Esophagus muscularis mucosa (tissue), 4 donors: Measurements from ENCODE around the gene BICD1.

ENCODE experiments used
- CTCF ChIP-seq, 3 experiments: fragments of 200-600 bp in 2 of 3; fragments of 450-650 bp in 1 of 3; sonication (generic) in 2 of 3; IDR thresholded peaks; one replicate each; pipeline ENCODE4 v1.5.1; 2017 to 2019; ENCODE audit warnings: antibody characterized with exemption in 3 of 3, mild to moderate bottlenecking in 2 of 3, moderate library complexity in 1 of 3
- EP300 ChIP-seq: sonication (generic); formaldehyde crosslinking; IDR thresholded peaks from one replicate; pipeline ENCODE4 v1.6.1; 2017; ENCODE audit warnings: antibody characterized with exemption
- POLR2A ChIP-seq: fragments of 450-650 bp; IDR thresholded peaks from one replicate; pipeline ENCODE4 v1.6.1; 2017; ENCODE audit warnings: antibody characterized with exemption, moderate library complexity, mild to moderate bottlenecking, low read depth
- POLR2AphosphoS5 ChIP-seq, 2 donors: sonication (generic); formaldehyde crosslinking; IDR thresholded peaks; one replicate each; pipeline ENCODE4 v1.6.1; 2017; ENCODE audit warnings: antibody characterized with exemption in 2 of 2

GRCh38 chr12:32066206-32066605 is 40.4 kb upstream of the BICD1 start:
- TF ChIP-seq POLR2A (no peak), POLR2AphosphoS5 (IDR thresholded peaks at IDR 0.05) (no peak), CTCF (IDR thresholded peaks at IDR 0.05) (no peak), EP300 (no peak)
